H1 (cell line): Measurements from ENCODE around the gene HOXD1. TPM values are rescaled to one million over a fixed set of nuclear protein-coding genes. Genes with fewer than 3 reads are reported as not detected.

Source experiments
- CTCF ChIA-PET: fragments of 300-600 bp; sonication (Branson Sonifier 250); formaldehyde crosslinking; loops from one replicate; lab custom pipeline; 2021; ENCODE audit not compliant: partially characterized antibody; lab: Charles Lee
- POLR2A ChIA-PET: fragments of 300-600 bp; sonication (Branson Sonifier 250); formaldehyde crosslinking; loops from one replicate; lab custom pipeline; 2021; ENCODE audit warnings: inconsistent platforms; ENCODE audit not compliant: partially characterized antibody; lab: Charles Lee
- DNase-seq, 2 experiments: peaks; one replicate each; pipeline versions ENCODE4 v3.0.0 to v3.0.0-alpha.2; 2010 to 2022; ENCODE audit warnings: low spot score in 2 of 2, low read depth in 1 of 2, mixed read lengths in 1 of 2
- FAIRE-seq: peaks from 2 replicates; lab custom pipeline; 2011; peaks lifted over from hg19 to GRCh38; lab: Jason Lieb, UNC
- H2AFZ ChIP-seq: 2 replicates; pipeline ENCODE4 v1.8.1; 2012; ENCODE audit warnings: low read length, inconsistent platforms
- H2AK5ac ChIP-seq: 2 replicates; pipeline ENCODE4 v1.6.1; 2013; ENCODE audit warnings: low read depth, low read length
- H2BK120ac ChIP-seq: replicated peaks from 2 replicates; pipeline ENCODE3; 2013; ENCODE audit warnings: low read depth, low read length, inconsistent platforms
- H2BK12ac ChIP-seq: 2 replicates; pipeline ENCODE4 v1.6.1; 2013; ENCODE audit warnings: low read depth, low read length
- H2BK15ac ChIP-seq: 2 replicates; pipeline ENCODE4 v1.6.1; 2013; ENCODE audit warnings: low read length
- H2BK20ac ChIP-seq: 2 replicates; pipeline ENCODE4 v1.6.1; 2013; ENCODE audit warnings: low read length
- H2BK5ac ChIP-seq: 2 replicates; pipeline ENCODE4 v1.6.1; 2013; ENCODE audit warnings: low read depth, low read length
- H3K14ac ChIP-seq: 2 replicates; pipeline ENCODE4 v1.6.1; 2013; ENCODE audit warnings: inconsistent platforms; ENCODE audit not compliant: insufficient read length
- H3K18ac ChIP-seq: 2 replicates; pipeline ENCODE4 v1.6.1; 2013; ENCODE audit warnings: low read length; ENCODE audit errors: extremely low read depth
- H3K23ac ChIP-seq: 2 replicates; pipeline ENCODE4 v1.6.1; 2013; ENCODE audit warnings: inconsistent platforms; ENCODE audit not compliant: insufficient read length
- H3K23me2 ChIP-seq: 2 replicates; pipeline ENCODE4 v1.6.1; 2013; ENCODE audit warnings: low read depth, low read length
- H3K27ac ChIP-seq: 2 replicates; pipeline ENCODE4 v1.6.1; 2011; ENCODE audit warnings: low read depth, low read length, inconsistent platforms
- H3K27me3 ChIP-seq, 4 experiments: replicated peaks in 1 of 4; 1 replicate in 1 of 4; 2 replicates in 3 of 4; pipeline versions ENCODE4 v1.6.1 to v1.8.1; 2011 to 2013; ENCODE audit warnings: low read length in 3 of 4, mild to moderate bottlenecking in 3 of 4, inconsistent platforms in 2 of 4, mixed read lengths in 2 of 4, moderate library complexity in 1 of 4; ENCODE audit not compliant: control insufficient read depth in 3 of 4, insufficient read depth in 3 of 4; ENCODE audit errors: extremely low read depth in 1 of 4
- H3K36me3 ChIP-seq, 4 experiments: 2 replicates each; pipeline versions ENCODE4 v1.6.1 to v1.8.1; 2011 to 2013; ENCODE audit warnings: mild to moderate bottlenecking in 4 of 4, low read length in 3 of 4, moderate library complexity in 2 of 4, control low read depth in 1 of 4, inconsistent platforms in 1 of 4; ENCODE audit not compliant: insufficient read depth in 4 of 4, control insufficient read depth in 2 of 4
- H3K4ac ChIP-seq: replicated peaks from 2 replicates; pipeline ENCODE3; 2013; ENCODE audit warnings: low read length, low read depth, mixed read lengths, inconsistent platforms; ENCODE audit not compliant: insufficient read length
- H3K4me1 ChIP-seq, 4 experiments: replicated peaks in 1 of 4; 1 replicate in 1 of 4; 2 replicates in 3 of 4; pipeline versions ENCODE4 v1.6.1 to v1.8.1; 2011 to 2013; ENCODE audit warnings: low read length in 3 of 4, inconsistent platforms in 2 of 4, mixed read lengths in 1 of 4; ENCODE audit not compliant: insufficient read depth in 4 of 4, control insufficient read depth in 3 of 4
- H3K4me2 ChIP-seq, 2 experiments: 2 replicates each; pipeline versions ENCODE4 v1.6.1 to v1.8.1; 2011 to 2013; ENCODE audit warnings: low read depth in 2 of 2, low read length in 2 of 2, control low read depth in 1 of 2, inconsistent platforms in 1 of 2, mild to moderate bottlenecking in 1 of 2; ENCODE audit not compliant: insufficient read depth in 1 of 2
- H3K4me3 ChIP-seq, 4 experiments: fragments of 200-600, 300-600 bp in 1 of 4; sonication (generic), shearing (Covaris generic), sonication (Bioruptor Twin) in 1 of 4; 2 replicates each; pipeline versions ENCODE4 v1.5.1 to v1.8.1; 2011 to 2016; ENCODE audit warnings: low read length in 4 of 4, low read depth in 3 of 4, control low read depth in 2 of 4, inconsistent platforms in 2 of 4, mild to moderate bottlenecking in 2 of 4, mixed read lengths in 1 of 4, moderate library complexity in 1 of 4; ENCODE audit not compliant: insufficient read depth in 2 of 4; ENCODE audit errors: extremely low read depth in 1 of 4
- H3K56ac ChIP-seq: replicated peaks from 2 replicates; pipeline ENCODE3; 2013; ENCODE audit warnings: low read depth, mild to moderate bottlenecking, mixed read lengths, low read length, inconsistent platforms; ENCODE audit not compliant: insufficient read length
- H3K79me1 ChIP-seq: 2 replicates; pipeline ENCODE4 v1.6.1; 2013; ENCODE audit warnings: low read depth, low read length, control low read depth
- H3K79me2 ChIP-seq, 2 experiments: 2 replicates each; pipeline versions ENCODE4 v1.6.1 to v1.8.1; 2012 to 2013; ENCODE audit warnings: low read length in 2 of 2, mild to moderate bottlenecking in 2 of 2, inconsistent platforms in 1 of 2; ENCODE audit not compliant: insufficient read depth in 2 of 2, control insufficient read depth in 1 of 2
- H3K9ac ChIP-seq, 4 experiments: replicated peaks in 1 of 4; 1 replicate in 1 of 4; 2 replicates in 3 of 4; pipeline versions ENCODE4 v1.6.1 to v1.8.1; 2011 to 2013; ENCODE audit warnings: low read depth in 3 of 4, low read length in 3 of 4, control low read depth in 2 of 4, mild to moderate bottlenecking in 2 of 4, moderate library complexity in 2 of 4, inconsistent platforms in 1 of 4; ENCODE audit errors: extremely low read depth in 1 of 4
- H3K9me3 ChIP-seq, 2 experiments: 2 replicates each; pipeline versions ENCODE4 v1.6.1 to v1.8.1; 2012 to 2013; ENCODE audit warnings: mild to moderate bottlenecking in 2 of 2, moderate library complexity in 2 of 2, control low read depth in 1 of 2, inconsistent platforms in 1 of 2, low read depth in 1 of 2, low read length in 1 of 2, mixed read lengths in 1 of 2; ENCODE audit not compliant: insufficient read depth in 2 of 2
- H4K20me1 ChIP-seq, 2 experiments: replicated peaks in 1 of 2; 2 replicates each; pipeline versions ENCODE3 to v1.8.1; 2011 to 2013; ENCODE audit warnings: inconsistent platforms in 2 of 2, low read length in 2 of 2, mild to moderate bottlenecking in 1 of 2; ENCODE audit not compliant: insufficient read depth in 2 of 2, control insufficient read depth in 1 of 2
- H4K5ac ChIP-seq: 2 replicates; pipeline ENCODE4 v1.6.1; 2013; ENCODE audit warnings: low read length, low read depth, mixed read lengths, inconsistent platforms; ENCODE audit not compliant: insufficient read length
- H4K8ac ChIP-seq: 2 replicates; pipeline ENCODE4 v1.8.0; 2013; ENCODE audit warnings: mild to moderate bottlenecking, moderate library complexity, low read length, inconsistent platforms; ENCODE audit not compliant: insufficient read depth; ENCODE audit errors: extremely low read depth
- H4K91ac ChIP-seq: replicated peaks from 2 replicates; pipeline ENCODE3; 2013; ENCODE audit warnings: low read length, mixed read lengths, inconsistent platforms; ENCODE audit not compliant: insufficient read length
- POLR2AphosphoS5 ChIP-seq: IDR thresholded peaks from 2 replicates; pipeline ENCODE4 v1.6.1; 2011; ENCODE audit warnings: low read depth, low read length
- SUZ12 ChIP-seq: fragments of 200-600 bp; sonication (generic); IDR thresholded peaks from 2 replicates; pipeline ENCODE4 v1.6.1; 2012; ENCODE audit warnings: mild to moderate bottlenecking, inconsistent platforms, low read length, moderate library complexity, mixed read lengths
- WGBS, 2 experiments: shearing (Covaris generic) in 1 of 2; methylation state at CpG; one replicate each; pipeline versions ENCODE4 v1.1.6 to v1.1.7; 2013 to 2015; ENCODE audit warnings: low lambda C conversion rate in 2 of 2, mixed read lengths in 2 of 2, inconsistent platforms in 1 of 2, low coverage in 1 of 2, missing lambda C conversion rate in 1 of 2; ENCODE audit not compliant: insufficient replicate concordance in 2 of 2, insufficient coverage in 1 of 2, insufficient read length in 1 of 2; ENCODE audit errors: extremely low coverage in 1 of 2, missing lambda C conversion rate in 1 of 2; 5-methylcytosine and 5-hydroxymethylcytosine counted together
- polyA plus RNA-seq, 7 experiments: library from polyadenylated mRNA; depleted of rRNA in 3 of 7; stranded (reverse) in 5 of 7; unstranded in 2 of 7; fragments of >200 nt in 5 of 7; fragments of 200-250 nt in 2 of 7; gene quantifications; 1 replicate in 5 of 7; 2 replicates in 1 of 7; 4 replicates in 1 of 7; pipeline versions ENCODE4 v1.2.1 to v1.2.3, GENCODE V29; 2011 to 2013; ENCODE audit warnings: missing spikeins in 2 of 7, mixed read lengths in 2 of 7
- total RNA-seq: library from RNA; stranded (reverse); fragmentation: NEBNext Ultra II Directional; extraction: Animal tissue kit (Norgen Biotek cat#: 25700); gene quantifications from 2 replicates; pipeline ENCODE4 v1.2.1, GENCODE V29; 2021

Gene HOXD1
- total and polyA plus RNA-seq, 2 of the 8 experiments (the other 6 are each of a cell fraction or from before 2014, with no cell fraction given): 0.03 TPM; not detected in 1

- H2AFZ ChIP-seq: no peak overlapping the region
- POLR2A ChIA-PET: interaction anchor here (0.9 kb wide), 3 partner anchors 11 to 16 kb away, joined by 3 read pairs; no protein-coding TSS in a partner anchor
- no peak for TF ChIP-seq POLR2AphosphoS5
- TF ChIP-seq SUZ12: peak; percentile 17; the same call in 1 of the 2 replicates
These were observed 12.5 kb upstream of the HOXD1 start for GRCh38 chr2:176175709-176176607.

More at GRCh38 chr2:176175709-176176607, 12.5 kb upstream of the HOXD1 start:
- Histone ChIP-seq H3K18ac (no peak overlapping the region), H4K8ac (no peak overlapping the region), H3K4me1 (peaks cover 3 to 28% (median 16%) of the 10 kb centered on the region in 4 experiments), H3K27me3 (peaks cover 96 to 100% (median 99%) of the 10 kb centered on the region in 4 experiments), H4K5ac (no peak overlapping the region), H2BK120ac (no peak overlapping the region), H3K23me2 (peaks cover 9% of the 10 kb centered on the region; the same call in 1 of the 2 replicates), H3K4ac (no peak overlapping the region), H3K4me2 (peak overlapping the region; percentile 67 to 69; a peak in 3 of 4 replicates), H3K79me2 (no peaks in the 10 kb centered on the region), H2BK15ac (no peak overlapping the region), H3K9me3 (no peaks in the 10 kb centered on the region), H3K23ac (no peak overlapping the region), H4K20me1 (peaks cover 3 to 31% of the 10 kb centered on the region in 2 experiments), H3K36me3 (no peaks in the 10 kb centered on the region; a peak in 1 of 8 replicates), H3K14ac (no peak overlapping the region), H3K56ac (no peak overlapping the region), H2BK5ac (no peak overlapping the region), H3K27ac (no peak overlapping the region), H3K79me1 (no peaks in the 10 kb centered on the region), H3K9ac (no peak overlapping the region), H4K91ac (no peak overlapping the region), H2AK5ac (no peak overlapping the region), H3K4me3 (no peak overlapping the region; a peak in 2 of 8 replicates), H2BK12ac (0 out of 2 replicates have a peak overlapping the region, but pooled peaks have one; percentile 32), H2BK20ac (no peak overlapping the region)
- CTCF ChIA-PET: interaction anchor here (1.0 to 7.5 kb wide), 15 partner anchors 13 to 476 kb away, joined by 3 to 60 read pairs (median 5); partner anchors contain the start of genes EVX2, HOXD1, HOXD13 and HOXD4
- 24% methylated on average over 7 of the region's 7 CpGs; no CpG with 5 or more reads in 1 of the 2 experiments for WGBS, 2 experiments
- DNase-seq: peak in 1 of 2 experiments; percentile 43
- no peak for FAIRE-seq
